Activated naive CD4-positive, alpha-beta T cell treated with anti-CD3 and anti-CD28 coated beads, Interleukin-2, amount 50 U/mL, for 24 hours (primary cell): ENCODE data around the gene MS4A6E.
"Not testable (repeated sequence)": the region's sequence is repeated elsewhere in the genome, so short reads cannot be mapped to it uniquely, and the experiment has no call there.

Experiments
- H3K27ac Mint-ChIP-seq: one replicate; pipeline ENCODE4 v1.8.0; 2021; ENCODE audit warnings: mild to moderate bottlenecking, mixed read lengths
- H3K27me3 Mint-ChIP-seq: one replicate; pipeline ENCODE4 v1.8.0; 2021; ENCODE audit warnings: mixed read lengths
- H3K36me3 Mint-ChIP-seq: one replicate; pipeline ENCODE4 v1.8.0; 2021; ENCODE audit warnings: mixed read lengths
- H3K4me1 Mint-ChIP-seq: one replicate; pipeline ENCODE4 v1.8.0; 2021; ENCODE audit warnings: mixed read lengths
- H3K4me3 Mint-ChIP-seq: one replicate; pipeline ENCODE4 v1.8.0; 2021; ENCODE audit warnings: mild to moderate bottlenecking, mixed read lengths
- H3K9me3 Mint-ChIP-seq: one replicate; pipeline ENCODE4 v1.8.0; 2021; ENCODE audit warnings: mixed read lengths

The MS4A6E gene, protein sequence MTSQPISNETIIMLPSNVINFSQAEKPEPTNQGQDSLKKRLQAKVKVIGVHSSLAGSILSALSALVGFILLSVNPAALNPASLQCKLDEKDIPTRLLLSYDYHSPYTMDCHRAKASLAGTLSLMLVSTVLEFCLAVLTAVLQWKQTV

GRCh38 chr11:60326955-60327354, at the start of gene MS4A6E:
MS4A6E (plus strand) TSS chr11:60327255; CDS start chr11:60334896, 7,641 bp downstream.
- Mint-ChIP-seq H3K27me3 (peaks cover 6% of the 10 kb centered on the region), H3K36me3 (no peaks in the 10 kb centered on the region), H3K27ac (no peak within 1 kb of the TSS), H3K4me3 (no peak within 1 kb of the TSS), H3K9me3 (peaks cover 28% of the 10 kb centered on the region), H3K4me1 (no peaks in the 10 kb centered on the region)

GRCh38 chr11:60280412-60280811, 46.6 kb upstream of the MS4A6E start, which contains the start of gene MS4A4A:
MS4A4A (plus strand) TSS chr11:60280666; CDS start chr11:60280676, 10 bp downstream.
- H3K4me3 Mint-ChIP-seq: no peak within 1 kb of the TSS
- no peak within 1 kb of the TSS for H3K27ac Mint-ChIP-seq
- H3K9me3 Mint-ChIP-seq: no peaks in the 10 kb centered on the region
- no peaks in the 10 kb centered on the region for H3K36me3 Mint-ChIP-seq
- H3K27me3 Mint-ChIP-seq: peaks cover 12% of the 10 kb centered on the region
- H3K4me1 Mint-ChIP-seq: no peaks in the 10 kb centered on the region

GRCh38 chr11:60281485-60281884, 45.6 kb upstream of the MS4A6E start:
- Mint-ChIP-seq H3K27ac (no peak overlapping the region), H3K27me3 (peaks cover 12% of the 10 kb centered on the region), H3K4me1 (no peaks in the 10 kb centered on the region), H3K36me3 (no peaks in the 10 kb centered on the region), H3K9me3 (no peaks in the 10 kb centered on the region), H3K4me3 (no peak overlapping the region)

- H3K27ac Mint-ChIP-seq: no peak overlapping the region
- H3K36me3 Mint-ChIP-seq: no peaks in the 10 kb centered on the region
- no peaks in the 10 kb centered on the region for H3K9me3 Mint-ChIP-seq
- H3K4me3 Mint-ChIP-seq: no peak overlapping the region
- peaks cover 11% of the 10 kb centered on the region for H3K27me3 Mint-ChIP-seq
- H3K4me1 Mint-ChIP-seq: no peaks in the 10 kb centered on the region
These were observed 44.8 kb upstream of the MS4A6E start for GRCh38 chr11:60282286-60282685.

DNA sequence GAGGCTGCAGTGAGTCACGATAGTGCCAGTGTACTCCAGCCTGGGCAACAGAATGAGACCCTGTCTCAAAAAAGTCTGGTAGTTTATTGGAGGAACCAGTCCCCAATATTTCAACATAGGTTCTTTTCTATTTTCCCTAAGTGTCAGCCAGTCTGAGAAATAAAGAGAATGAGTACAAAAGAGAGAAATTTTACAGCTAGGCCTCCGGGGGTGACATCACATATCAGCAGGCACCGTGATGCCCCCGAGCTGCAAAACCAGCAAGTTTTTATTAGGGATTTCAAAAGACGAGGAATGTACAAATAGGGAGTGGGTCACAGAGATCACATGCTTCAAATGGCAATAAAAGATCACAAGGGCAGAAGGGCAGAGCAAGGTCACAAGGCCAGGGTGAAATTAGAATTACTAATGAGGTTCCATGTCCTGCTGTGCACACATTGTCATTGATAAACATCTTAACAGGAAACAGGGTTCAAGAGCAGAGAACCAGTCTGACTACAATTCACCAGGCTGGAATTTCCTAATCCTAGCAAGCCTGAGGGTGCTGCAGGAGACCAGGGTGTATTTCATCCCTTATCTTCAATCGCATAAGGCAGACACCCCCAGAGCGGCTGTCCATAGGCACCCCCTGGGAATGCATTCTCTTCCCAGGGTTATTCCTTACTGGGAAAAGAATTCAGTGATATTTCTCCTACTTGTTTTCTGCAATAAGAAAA, 41.5 kb upstream of the MS4A6E start:
- not testable (repeated sequence) for H3K27ac Mint-ChIP-seq, H3K4me3 Mint-ChIP-seq, H3K4me1 Mint-ChIP-seq, H3K36me3 Mint-ChIP-seq, H3K9me3 Mint-ChIP-seq, H3K27me3 Mint-ChIP-seq

GRCh38 chr11:60288531-60288930, 38.5 kb upstream of the MS4A6E start:
- H3K9me3 Mint-ChIP-seq: peaks cover 8% of the 10 kb centered on the region
- no peak overlapping the region for H3K27ac Mint-ChIP-seq
- H3K4me1 Mint-ChIP-seq: no peaks in the 10 kb centered on the region
- H3K4me3 Mint-ChIP-seq: no peak overlapping the region
- peaks cover 2% of the 10 kb centered on the region for H3K27me3 Mint-ChIP-seq
- no peaks in the 10 kb centered on the region for H3K36me3 Mint-ChIP-seq

- peaks cover 14% of the 10 kb centered on the region for H3K9me3 Mint-ChIP-seq
- H3K36me3 Mint-ChIP-seq: no peaks in the 10 kb centered on the region
- H3K27me3 Mint-ChIP-seq: peaks cover 8% of the 10 kb centered on the region
These were observed 34.9 kb upstream of the MS4A6E start for GRCh38 chr11:60292145-60292544.

GRCh38 chr11:60301178-60301577, 25.9 kb upstream of the MS4A6E start:
- Mint-ChIP-seq H3K27me3 (peaks cover 19% of the 10 kb centered on the region), H3K4me3 (no peak overlapping the region), H3K4me1 (no peaks in the 10 kb centered on the region), H3K27ac (no peak overlapping the region), H3K36me3 (no peaks in the 10 kb centered on the region), H3K9me3 (no peaks in the 10 kb centered on the region)

More at GRCh38 chr11:60292145-60292544, 34.9 kb upstream of the MS4A6E start:
- H3K4me1 Mint-ChIP-seq: no peaks in the 10 kb centered on the region
- H3K4me3 Mint-ChIP-seq: no peak overlapping the region
- H3K27ac Mint-ChIP-seq: no peak overlapping the region

DNA sequence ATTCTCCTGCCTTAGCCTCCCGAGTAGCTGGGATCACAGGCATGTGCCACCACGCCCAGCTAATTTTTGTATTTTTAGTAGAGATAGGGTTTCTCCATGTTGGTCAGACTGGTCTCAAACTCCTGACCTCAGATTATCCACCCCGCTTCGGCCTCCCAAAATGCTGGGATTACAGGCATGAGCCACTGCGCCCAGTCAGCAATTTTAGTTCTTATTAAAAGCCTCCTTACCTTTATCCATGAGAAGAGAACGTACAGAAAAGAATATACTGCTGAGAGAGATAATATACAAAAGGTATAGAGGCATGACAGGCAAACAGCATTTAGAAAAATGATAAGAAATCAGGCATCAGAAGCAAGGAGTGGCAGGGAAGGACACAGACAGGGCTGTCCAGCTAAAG, 25.2 kb upstream of the MS4A6E start:
- not testable (repeated sequence) for H3K36me3 Mint-ChIP-seq, H3K4me3 Mint-ChIP-seq, H3K4me1 Mint-ChIP-seq, H3K9me3 Mint-ChIP-seq, H3K27ac Mint-ChIP-seq
- peaks cover 19% of the 10 kb centered on the region for H3K27me3 Mint-ChIP-seq

GRCh38 chr11:60303661-60304060, 23.4 kb upstream of the MS4A6E start:
- no peaks in the 10 kb centered on the region for H3K4me1 Mint-ChIP-seq
- no peak overlapping the region for H3K4me3 Mint-ChIP-seq
- no peak overlapping the region for H3K27ac Mint-ChIP-seq
- H3K9me3 Mint-ChIP-seq: no peaks in the 10 kb centered on the region
- H3K36me3 Mint-ChIP-seq: no peaks in the 10 kb centered on the region
- H3K27me3 Mint-ChIP-seq: peaks cover 18% of the 10 kb centered on the region

DNA sequence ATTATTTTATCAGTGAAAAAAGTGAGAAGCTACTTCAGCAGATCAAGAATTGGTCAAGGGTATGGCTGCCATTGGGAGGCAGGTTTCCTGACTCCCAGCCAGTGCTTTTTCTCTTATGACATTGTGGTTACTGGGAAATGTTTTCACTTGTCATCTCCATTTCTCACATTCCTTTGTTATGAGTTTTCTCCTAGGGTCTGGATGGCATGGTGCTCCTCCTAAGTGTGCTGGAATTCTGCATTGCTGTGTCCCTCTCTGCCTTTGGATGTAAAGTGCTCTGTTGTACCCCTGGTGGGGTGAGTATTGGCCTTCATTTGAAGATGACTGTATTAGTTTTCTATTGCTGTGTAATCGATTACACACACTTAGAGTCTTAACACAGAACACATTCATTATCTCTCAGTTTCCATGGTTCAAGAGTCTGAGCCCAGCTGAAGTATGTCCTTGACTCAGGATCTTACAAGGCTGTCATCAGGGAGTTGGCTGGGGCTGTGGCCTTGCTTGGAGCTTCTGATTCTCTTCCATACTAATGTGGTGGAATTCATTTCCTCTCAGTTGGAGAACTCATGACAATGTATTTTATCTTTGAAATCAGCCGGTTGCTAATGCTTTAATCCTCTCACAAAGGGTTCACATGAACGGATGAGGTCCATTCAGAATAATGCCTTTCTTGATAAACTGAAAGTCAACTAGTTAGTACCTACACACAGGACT, 21.0 kb upstream of the MS4A6E start:
- Mint-ChIP-seq H3K9me3 (no peaks in the 10 kb centered on the region), H3K4me3 (no peak overlapping the region), H3K36me3 (no peaks in the 10 kb centered on the region), H3K27me3 (peaks cover 14% of the 10 kb centered on the region), H3K27ac (no peak overlapping the region), H3K4me1 (no peaks in the 10 kb centered on the region)

- Mint-ChIP-seq H3K4me1 (no peaks in the 10 kb centered on the region), H3K27me3 (peaks cover 9% of the 10 kb centered on the region), H3K4me3 (no peak overlapping the region), H3K9me3 (no peaks in the 10 kb centered on the region), H3K27ac (no peak overlapping the region), H3K36me3 (no peaks in the 10 kb centered on the region)
These were observed 19.4 kb upstream of the MS4A6E start for GRCh38 chr11:60307507-60308195.

GRCh38 chr11:60310407-60310998, 16.6 kb upstream of the MS4A6E start:
- Mint-ChIP-seq H3K27ac (no peak overlapping the region), H3K36me3 (no peaks in the 10 kb centered on the region)

GRCh38 chr11:60314635-60315321, 12.3 kb upstream of the MS4A6E start:
- Mint-ChIP-seq H3K4me3 (no peak overlapping the region), H3K27me3 (peaks cover 11% of the 10 kb centered on the region), H3K27ac (no peak overlapping the region), H3K4me1 (no peaks in the 10 kb centered on the region), H3K9me3 (peaks cover under 1% of the 10 kb centered on the region), H3K36me3 (no peaks in the 10 kb centered on the region)

More at GRCh38 chr11:60310407-60310998, 16.6 kb upstream of the MS4A6E start:
- no peaks in the 10 kb centered on the region for H3K9me3 Mint-ChIP-seq
- H3K27me3 Mint-ChIP-seq: peaks cover 10% of the 10 kb centered on the region
- H3K4me1 Mint-ChIP-seq: no peaks in the 10 kb centered on the region
- no peak overlapping the region for H3K4me3 Mint-ChIP-seq

DNA sequence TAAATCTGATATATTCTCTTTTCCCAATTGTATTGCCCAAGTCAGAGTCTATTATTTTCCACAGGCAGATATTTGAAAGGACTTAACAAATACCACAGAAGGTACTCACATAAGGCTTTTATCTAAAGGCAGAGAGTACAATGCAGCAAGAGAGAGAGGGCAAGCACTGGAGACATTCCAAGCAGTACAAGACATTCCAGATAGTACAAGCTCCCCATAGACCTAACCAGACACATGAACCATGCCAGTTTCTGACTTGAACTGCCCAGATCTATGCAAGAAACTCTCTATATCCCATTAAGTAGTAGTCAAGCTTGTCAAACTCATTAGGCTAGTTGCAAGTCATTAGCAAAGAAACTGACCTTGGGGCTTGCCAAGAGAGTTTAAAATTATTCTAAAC, 11.2 kb upstream of the MS4A6E start:
- Mint-ChIP-seq H3K9me3 (peaks cover 9% of the 10 kb centered on the region), H3K27me3 (peaks cover 11% of the 10 kb centered on the region), H3K4me3 (no peak overlapping the region), H3K27ac (no peak overlapping the region), H3K36me3 (peaks cover 4% of the 10 kb centered on the region), H3K4me1 (no peaks in the 10 kb centered on the region)
